NCI-H2107 treated with DMSO at 0.1 percent for 48 hours (cell line): ENCODE results near the gene MRGPRX3.
"Not testable (repeated sequence)": the region's sequence is repeated elsewhere in the genome, so short reads cannot be mapped to it uniquely, and the experiment has no call there.

Experiments used
- DNase-seq: peaks from one replicate; lab custom pipeline; 2025; ENCODE audit not compliant: unreplicated experiment; lab: John Stamatoyannopoulos, UW

MRGPRX3 gene

DNA sequence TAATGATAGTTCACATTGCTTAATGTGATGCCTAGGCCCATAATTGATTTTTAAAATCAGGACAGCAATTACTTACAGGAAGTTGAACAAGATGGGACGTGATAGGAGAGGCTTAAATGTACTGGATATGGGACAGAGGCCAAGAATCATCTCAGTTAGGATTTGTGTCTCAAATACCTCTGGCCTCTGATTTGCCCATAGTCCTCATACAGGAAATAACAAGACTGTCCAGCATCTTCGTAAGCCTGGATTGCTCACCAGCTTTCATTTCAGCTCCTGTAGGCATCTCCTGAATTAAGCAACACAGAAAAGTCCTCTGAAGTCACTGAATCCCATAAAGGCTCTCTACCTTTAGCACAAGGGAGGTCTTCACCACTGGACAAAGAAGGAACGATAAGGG lies at the start of gene MRGPRX3:
Gene MRGPRX3 (plus strand): TSS at position 231 of the 400 bp plus-strand sequence. CDS start 4,632 bp downstream, outside the sequence.
- no peak for DNase-seq

GRCh38 chr11:18088366-18088765 lies 44.0 kb upstream of the MRGPRX3 start:
- no peak for DNase-seq

DNA sequence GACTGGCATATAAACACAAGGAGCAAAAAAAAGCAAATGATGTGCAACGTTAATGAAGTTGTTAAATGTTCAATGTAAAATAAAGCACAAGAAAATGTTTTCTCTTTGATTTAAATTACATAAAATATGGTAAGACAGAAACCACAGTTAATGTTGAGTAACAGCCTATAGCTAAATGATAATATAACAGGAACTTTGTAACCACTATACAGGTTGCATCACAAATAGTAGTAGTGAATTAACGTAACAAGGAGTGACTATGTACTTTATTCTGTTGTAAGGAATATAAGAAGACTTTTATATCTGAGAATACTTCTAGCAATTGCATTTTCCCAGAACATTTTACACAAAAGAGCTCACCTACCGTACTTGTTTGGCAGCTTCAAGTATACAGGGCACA lies 43.4 kb upstream of the MRGPRX3 start:
- DNase-seq = no peak

DNA sequence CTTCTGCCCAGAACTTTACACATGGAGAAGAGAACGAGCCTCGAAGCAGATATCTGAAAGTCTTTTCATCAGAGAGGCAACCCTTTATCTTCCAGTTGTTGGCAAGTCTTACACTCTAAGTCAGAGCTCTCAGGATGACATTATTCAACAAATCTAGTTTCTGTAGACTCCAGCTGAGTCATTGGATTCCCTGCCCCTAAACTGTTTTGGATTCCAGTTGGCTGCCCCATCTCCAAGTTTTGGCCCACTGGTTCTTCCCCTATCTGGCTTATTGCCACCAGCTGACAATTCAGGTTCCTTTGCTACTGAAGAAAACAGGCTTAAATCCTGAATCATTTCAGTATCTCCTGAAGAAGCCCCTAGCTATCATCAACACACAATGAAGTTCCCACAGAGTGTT lies 40.6 kb upstream of the MRGPRX3 start:
- DNase-seq = no peak

DNA sequence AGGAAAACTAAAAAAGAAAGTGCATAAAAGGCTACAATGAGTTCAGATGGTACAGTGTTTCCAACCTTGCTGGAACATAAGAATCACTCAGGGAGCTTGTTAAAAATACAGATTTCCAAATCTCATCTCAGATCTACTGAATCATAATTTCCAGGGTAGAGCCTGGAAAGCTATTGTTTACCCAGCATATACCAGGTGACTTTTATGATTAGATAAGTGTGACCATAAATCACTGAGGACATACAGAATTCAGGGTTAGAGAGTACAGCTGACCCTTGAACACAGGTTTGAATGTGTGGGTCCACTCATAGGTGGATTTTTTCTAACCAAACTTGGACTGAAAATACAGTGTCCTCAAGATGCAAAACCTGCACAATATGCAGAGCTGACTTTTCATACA lies 38.4 kb upstream of the MRGPRX3 start:
- no peak for DNase-seq

DNA sequence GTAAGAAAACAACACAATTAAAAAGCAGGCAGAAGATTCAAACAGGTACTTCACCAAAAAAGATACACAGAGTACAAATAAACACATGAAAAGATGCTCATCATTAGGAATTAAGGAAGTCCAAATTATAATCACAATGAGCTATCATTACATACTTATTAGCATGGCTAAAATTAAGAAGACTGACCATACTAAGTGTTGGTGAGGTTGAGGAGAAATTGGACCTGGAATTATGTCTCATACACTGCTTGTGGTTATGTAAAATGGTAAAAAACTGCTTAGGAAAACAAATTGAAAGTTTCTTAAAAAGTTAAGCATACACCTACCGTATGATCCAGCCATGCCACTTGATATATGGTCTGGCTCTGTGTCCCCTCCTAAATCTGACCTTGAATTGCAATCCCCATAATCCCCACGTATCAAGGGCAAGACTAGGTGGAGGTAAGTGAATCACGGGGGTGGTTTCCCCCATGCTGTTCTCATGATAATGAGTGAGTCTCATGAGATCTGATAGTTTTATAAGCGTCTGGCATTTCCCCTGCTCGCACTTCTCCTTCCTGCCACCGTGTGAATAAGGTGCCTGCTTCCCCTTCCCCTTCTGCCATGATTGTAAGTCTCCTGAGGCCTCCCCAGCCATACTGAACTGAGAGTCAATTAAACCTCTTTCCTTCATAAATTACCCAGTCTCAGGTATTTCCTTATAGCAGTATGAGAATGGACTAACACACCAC lies 31.3 kb upstream of the MRGPRX3 start:
- DNase-seq = no peak

- no peak for DNase-seq
These were observed 27.1 kb upstream of the MRGPRX3 start for GRCh38 chr11:18105086-18105801.

GRCh38 chr11:18105802-18106574 lies 26.4 kb upstream of the MRGPRX3 start, which contains the start of gene SAAL1:
SAAL1 (minus strand) TSS chr11:18106082; CDS start chr11:18106041, 41 bp downstream.
- peak; percentile 30 for DNase-seq

DNA sequence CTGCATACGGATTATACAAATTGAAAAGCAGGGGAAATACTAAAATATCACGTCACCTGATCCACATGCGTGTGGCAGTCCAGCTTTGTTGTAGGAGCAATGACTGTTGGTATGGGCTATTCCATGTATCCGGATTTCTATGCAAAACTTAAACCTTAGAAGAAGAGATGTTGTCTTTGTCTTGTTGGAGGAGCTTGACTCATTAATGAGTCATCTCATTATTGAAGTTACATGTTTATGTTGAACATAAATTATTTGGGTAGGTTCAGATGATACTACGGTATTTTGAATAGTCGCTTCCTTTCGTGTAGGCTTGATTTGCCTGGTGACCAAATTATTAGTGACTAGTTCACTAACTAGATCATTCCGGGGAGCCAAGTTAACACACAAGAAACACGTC lies 25.7 kb upstream of the MRGPRX3 start:
- DNase-seq = no peak

GRCh38 chr11:18108254-18108653 lies 24.1 kb upstream of the MRGPRX3 start:
- DNase-seq = no peak

GRCh38 chr11:18111005-18111404 lies 21.4 kb upstream of the MRGPRX3 start:
- no peak for DNase-seq

- peak; percentile 61 for DNase-seq
These were observed 16.8 kb upstream of the MRGPRX3 start for GRCh38 chr11:18115360-18116127.

GRCh38 chr11:18121331-18121828 lies 11.0 kb upstream of the MRGPRX3 start:
- DNase-seq = not testable (repeated sequence)

DNA sequence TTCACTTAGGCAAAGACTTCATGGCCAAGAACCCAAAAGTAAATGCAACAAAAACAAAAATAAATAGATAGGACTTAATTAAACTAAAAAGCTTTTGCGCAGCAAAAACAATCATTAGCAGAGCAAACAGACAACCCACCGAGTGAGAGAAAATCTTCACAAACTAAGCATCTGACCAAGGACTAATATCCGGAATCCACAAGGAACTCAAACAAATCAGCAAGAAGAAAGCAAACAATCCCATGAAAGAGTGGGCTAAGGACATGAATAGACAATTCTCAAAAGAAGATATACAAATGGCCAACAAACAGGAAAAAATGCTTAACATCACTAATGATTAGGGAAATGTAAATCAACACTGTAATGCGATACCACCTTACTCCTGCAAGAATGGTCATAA lies 1.3 kb upstream of the MRGPRX3 start:
- DNase-seq = not testable (repeated sequence)

DNA sequence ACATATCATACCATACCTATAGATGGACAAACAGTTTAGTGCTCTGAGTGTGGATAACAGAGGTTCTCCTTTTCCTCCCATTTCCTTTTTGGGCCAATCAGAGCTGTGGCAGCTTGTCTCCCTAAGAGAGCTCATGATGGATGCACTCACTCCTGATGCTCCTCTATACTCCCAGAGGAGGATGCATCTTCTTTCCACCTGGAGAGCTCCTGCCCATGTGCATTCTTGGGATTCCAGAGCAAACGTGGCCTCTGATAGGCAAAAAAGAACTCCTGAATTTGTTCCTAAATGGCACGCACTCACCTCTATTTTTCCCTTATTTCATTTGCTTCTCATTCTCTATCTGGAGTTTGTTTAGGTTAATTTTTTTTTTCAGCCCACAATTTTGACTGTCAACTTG lies 2.9 kb downstream of the MRGPRX3 start:
- no peak for DNase-seq

GRCh38 chr11:18137186-18137800 lies 4.9 kb downstream of the MRGPRX3 start:
- no peak for DNase-seq

- DNase-seq = no peak
These were observed 7.8 kb downstream of the MRGPRX3 start for GRCh38 chr11:18140145-18140544.

DNA sequence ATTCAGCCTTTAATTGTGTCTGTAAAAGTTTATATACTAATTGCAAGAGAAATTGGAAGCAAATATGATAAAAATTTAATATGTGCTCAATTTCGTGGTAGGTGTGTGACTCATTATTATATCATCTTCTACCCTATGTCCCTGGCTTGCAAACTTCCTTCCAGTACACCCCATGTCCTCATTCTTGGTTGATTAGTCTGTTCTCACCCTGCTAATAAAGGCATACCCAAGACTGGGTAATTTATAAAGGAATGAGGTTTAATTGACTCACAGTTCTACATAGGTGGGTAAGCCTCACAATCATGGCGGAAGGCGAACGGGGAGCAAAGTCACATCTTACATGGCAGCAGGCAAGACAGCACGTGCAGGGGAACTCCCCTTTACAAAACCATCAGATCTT lies 11.9 kb downstream of the MRGPRX3 start:
- no peak for DNase-seq

GRCh38 chr11:18145025-18145424 lies 12.7 kb downstream of the MRGPRX3 start:
- DNase-seq = no peak

- DNase-seq = no peak
These were observed 13.5 kb downstream of the MRGPRX3 start for GRCh38 chr11:18145837-18146236.
